Transverse colon (tissue), 4 donors: Measurements from ENCODE around the gene KIZ. TPM values are rescaled to one million over a fixed set of nuclear protein-coding genes. Genes with fewer than 3 reads are reported as not detected.

Source experiments
- DNase-seq: peaks from one replicate; pipeline ENCODE4 v3.0.0-alpha.2; 2019
- H3K27ac ChIP-seq, 4 donors: fragments of 200-600 bp; sonication (generic); 2 replicates each; pipeline ENCODE4 v1.5.1; 2016 to 2018; ENCODE audit warnings: inconsistent platforms in 4 of 4
- H3K27me3 ChIP-seq: fragments of 200-600 bp; sonication (generic); 2 replicates; pipeline ENCODE4 v1.5.1; 2017; ENCODE audit warnings: inconsistent platforms
- H3K36me3 ChIP-seq, 4 donors: fragments of 200-600 bp; sonication (generic); 2 replicates each; pipeline ENCODE4 v1.5.1; 2017 to 2019; ENCODE audit warnings: inconsistent platforms in 4 of 4
- H3K4me1 ChIP-seq, 4 donors: fragments of 200-600 bp; sonication (generic); 2 replicates each; pipeline ENCODE4 v1.5.1; 2017 to 2020; ENCODE audit warnings: inconsistent platforms in 4 of 4
- H3K4me3 ChIP-seq, 4 donors: fragments of 200-600 bp; sonication (generic); 1 replicate in 1 of 4; 2 replicates in 3 of 4; pipeline versions ENCODE4 v1.5.1 to v1.6.1; 2017 to 2019; ENCODE audit warnings: inconsistent platforms in 4 of 4
- H3K9me3 ChIP-seq, 2 donors: fragments of 200-600 bp; sonication (generic); 2 replicates each; pipeline ENCODE4 v1.5.1; 2017 to 2019; ENCODE audit warnings: inconsistent platforms in 2 of 2
- CTCF ChIP-seq, 5 experiments: fragments of 200-600 bp in 3 of 5; fragments of 450-650 bp in 2 of 5; sonication (generic) in 3 of 5; IDR thresholded peaks; 1 replicate in 2 of 5; 2 replicates in 3 of 5; pipeline ENCODE4 v1.5.1; 2016 to 2017; ENCODE audit warnings: antibody characterized with exemption in 5 of 5, inconsistent platforms in 3 of 5, mild to moderate bottlenecking in 2 of 5, moderate library complexity in 1 of 5
- EP300 ChIP-seq: sonication (generic); formaldehyde crosslinking; IDR thresholded peaks from one replicate; pipeline ENCODE4 v1.6.1; 2017; ENCODE audit warnings: antibody characterized with exemption, low read depth
- POLR2A ChIP-seq: fragments of 450-650 bp; IDR thresholded peaks from one replicate; pipeline ENCODE4 v1.6.1; 2016; ENCODE audit warnings: antibody characterized with exemption, mild to moderate bottlenecking, moderate library complexity
- POLR2AphosphoS5 ChIP-seq, 3 donors: sonication (generic); formaldehyde crosslinking; IDR thresholded peaks; one replicate each; pipeline ENCODE4 v1.6.1; 2016; ENCODE audit warnings: antibody characterized with exemption in 3 of 3
- WGBS, 2 donors: methylation state at CpG; one replicate each; pipeline ENCODE4 v1.1.5; 2018; ENCODE audit warnings: low coverage in 1 of 2; 5-methylcytosine and 5-hydroxymethylcytosine counted together
- in situ Hi-C, 4 donors: fragments of 200-750 bp; cut with MboI; loops; one replicate each; pipeline versions ENCODE4 v1.15.0 to v1.15.1; 2017; ENCODE audit warnings: low sequenced_read_pairs in 3 of 4, low pct_ligation_motif_present in 1 of 4, low pct_unique_long_range_greater_than_20kb in 1 of 4
- intact Hi-C: fragments of 100-400 bp; cut with DNase I; formaldehyde crosslinking; loops from one replicate; pipeline ENCODE4 v1.15.1; 2023; ENCODE audit warnings: low total_unique reads
- total RNA-seq, 4 donors: library from RNA; depleted of rRNA; stranded (reverse); fragments of >200 nt; gene quantifications; one replicate each; pipeline ENCODE4 v1.1.0, GENCODE V29; 2016

Gene KIZ
- total RNA-seq, 4 donors from 2014 or later = 24.3 to 95.9 (median 36.9) TPM

GRCh38 chr20:21154692-21155091 is 28.8 kb downstream of the KIZ start:
- Histone ChIP-seq H3K9me3 (no peaks in the 10 kb centered on the region), H3K4me3 (no peak overlapping the region), H3K36me3 (no peaks in the 10 kb centered on the region), H3K4me1 (peaks cover 0 to 8% (median 3%) of the 10 kb centered on the region in 4 donors), H3K27me3 (no peaks in the 10 kb centered on the region), H3K27ac (peak overlapping the region in 3 of 4 donors; percentile 13 to 67 (median 41))
- in situ Hi-C loops (no loop called here), intact Hi-C loops (no loop called here)
- no peak for DNase-seq
- TF ChIP-seq POLR2A = no peak
- no peak for TF ChIP-seq EP300
- no peak for TF ChIP-seq CTCF (IDR thresholded peaks at IDR 0.05)
- TF ChIP-seq POLR2AphosphoS5 (IDR thresholded peaks at IDR 0.05) = no peak
- 43 to 77% methylated on average over 2 of the region's 2 CpGs for WGBS, 2 donors

- Histone ChIP-seq H3K4me3 (no peak overlapping the region), H3K36me3 (no peaks in the 10 kb centered on the region), H3K4me1 (peaks cover 0 to 12% (median 3%) of the 10 kb centered on the region in 4 donors), H3K9me3 (no peaks in the 10 kb centered on the region), H3K27me3 (no peaks in the 10 kb centered on the region), H3K27ac (peak overlapping the region in 3 of 4 donors; percentile 41 to 67 (median 62))
- intact Hi-C loops (no loop called here), in situ Hi-C loops (no loop called here)
- TF ChIP-seq CTCF (IDR thresholded peaks at IDR 0.05) = no peak
- no peak for TF ChIP-seq POLR2A
- no peak for TF ChIP-seq EP300
- no peak for TF ChIP-seq POLR2AphosphoS5 (IDR thresholded peaks at IDR 0.05)
- no peak for DNase-seq
- WGBS, 2 donors = 92 to 96% methylated on average over 5 of the region's 5 CpGs
Measured at GRCh38 chr20:21155268-21155667, 29.4 kb downstream of the KIZ start.

GRCh38 chr20:21156266-21156665 is 30.4 kb downstream of the KIZ start:
- TF ChIP-seq POLR2A (no peak), POLR2AphosphoS5 (IDR thresholded peaks at IDR 0.05) (no peak), CTCF (IDR thresholded peaks at IDR 0.05) (no peak), EP300 (no peak)
- Histone ChIP-seq H3K4me1 (peaks cover 0 to 12% (median 3%) of the 10 kb centered on the region in 4 donors), H3K27ac (peak overlapping the region; percentile 1 to 67 (median 52)), H3K9me3 (no peaks in the 10 kb centered on the region), H3K4me3 (no peak overlapping the region), H3K27me3 (no peaks in the 10 kb centered on the region), H3K36me3 (no peaks in the 10 kb centered on the region)
- no peak for DNase-seq
- WGBS, 2 donors = 70 to 83% methylated on average over 1 of the region's 1 CpG
- in situ Hi-C loops = no loop called here
- intact Hi-C loops = no loop called here

- no peak for DNase-seq
- TF ChIP-seq POLR2A = no peak
- peak in 1 of 3 donors; percentile 12 for TF ChIP-seq POLR2AphosphoS5 (IDR thresholded peaks at IDR 0.05)
- H3K36me3 ChIP-seq = no peaks in the 10 kb centered on the region
- no peaks in the 10 kb centered on the region for H3K27me3 ChIP-seq
- H3K9me3 ChIP-seq = no peaks in the 10 kb centered on the region
- H3K4me1 ChIP-seq = peaks cover 0 to 12% (median 3%) of the 10 kb centered on the region in 4 donors
- no peak overlapping the region for H3K4me3 ChIP-seq
- in situ Hi-C loops (no loop called here), intact Hi-C loops (no loop called here)
- 77 to 79% methylated on average over 4 of the region's 4 CpGs for WGBS, 2 donors
- peak overlapping the region; percentile 55 to 77 (median 64) for H3K27ac ChIP-seq
Measured at GRCh38 chr20:21157006-21157405, 31.1 kb downstream of the KIZ start.
